Measurements from ENCODE around the gene BLVRB.
A peak's percentile ranks its signal among the peaks of the same experiment; 100 is the strongest.

The BLVRB gene

GRCh38 chr19:40407714-40408597 lies 57.6 kb downstream of the BLVRB start:
- TF ChIP-seq CTCF (IDR thresholded peaks at IDR 0.05; ENCODE audit: low read depth, low read length): no peak
- no peak for DNase-seq (ENCODE audit: extremely low read depth, low read depth)

- no peak for TF ChIP-seq CTCF (IDR thresholded peaks at IDR 0.05; ENCODE audit: low read depth, low read length)
- DNase-seq (ENCODE audit: extremely low read depth, low read depth): peak; percentile 70
Measured at GRCh38 chr19:40403262-40403984, 62.1 kb downstream of the BLVRB start.

GRCh38 chr19:40400559-40400958 lies 65.0 kb downstream of the BLVRB start:
- TF ChIP-seq CTCF (IDR thresholded peaks at IDR 0.05; ENCODE audit: low read depth, low read length): no peak
- DNase-seq (ENCODE audit: extremely low read depth, low read depth): no peak

DNA sequence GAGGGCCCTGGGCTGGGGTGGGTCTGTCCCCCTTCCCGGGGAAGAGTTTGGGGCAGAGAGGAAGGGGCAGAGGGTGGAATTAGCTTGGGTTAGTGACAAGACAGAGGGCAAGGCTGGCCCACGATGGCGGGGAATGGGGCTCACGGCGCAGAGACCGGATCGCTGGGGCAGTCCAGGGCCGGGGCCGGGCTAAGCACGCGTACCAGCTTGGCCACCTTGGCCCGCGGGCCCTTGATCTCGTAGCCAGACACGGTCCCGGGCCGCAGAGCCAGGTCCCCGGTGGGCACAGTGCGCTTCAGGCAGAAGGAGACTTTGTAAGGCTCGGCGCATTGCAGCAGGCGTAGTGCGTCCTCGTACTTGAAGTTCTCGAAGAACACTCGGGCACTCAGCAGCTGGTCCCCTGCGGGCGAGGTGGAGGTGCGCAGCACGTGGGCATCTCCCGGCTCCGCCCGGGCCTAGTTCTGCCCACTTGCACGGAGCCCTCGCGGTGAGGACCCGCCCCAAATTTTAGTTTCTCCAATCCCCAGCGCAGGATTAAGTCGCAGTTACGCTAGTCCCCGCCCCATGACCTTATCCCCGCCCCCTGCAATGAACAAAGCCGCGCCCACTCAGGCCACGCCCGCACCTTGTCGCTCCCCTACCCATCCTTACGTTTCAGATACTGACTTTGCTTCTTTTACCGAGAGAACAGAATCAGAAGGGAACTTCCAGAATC lies 67.0 kb downstream of the BLVRB start:
- no peak for DNase-seq (ENCODE audit: extremely low read depth, low read depth)
- TF ChIP-seq CTCF (IDR thresholded peaks at IDR 0.05; ENCODE audit: low read depth, low read length): no peak

All from AG09319 (cell line).